Activated CD4-positive, alpha-beta T cell treated with anti-CD3 and anti-CD28 coated beads for 36 hours (primary cell): Measurements from ENCODE around the gene HOXD1. TPM values are rescaled to one million over a fixed set of nuclear protein-coding genes. Genes with fewer than 3 reads are reported as not detected.

Experiments
- ATAC-seq: fragments of 200-7000 bp; cut with Tn5 transposase; one replicate; pipeline ENCODE4 v1.10.0; 2021; ENCODE audit warnings: mild to moderate bottlenecking, moderate library complexity
- CTCF ChIA-PET: fragments of 350-600 bp; sonication (Branson Sonifier 250); formaldehyde crosslinking; loops from one replicate; lab custom pipeline; 2021; ENCODE audit warnings: antibody characterized with exemption; lab: Charles Lee
- POLR2A ChIA-PET: fragments of 350-600 bp; sonication (Branson Sonifier 250); formaldehyde crosslinking; loops from one replicate; lab custom pipeline; 2021; ENCODE audit warnings: antibody characterized with exemption, inconsistent platforms; lab: Charles Lee
- DNase-seq: peaks from one replicate; pipeline ENCODE4 v3.0.0-alpha.2; 2020
- H3K27ac Mint-ChIP-seq: one replicate; pipeline ENCODE4 v1.8.0; 2021; ENCODE audit warnings: mixed read lengths
- H3K27me3 Mint-ChIP-seq: one replicate; pipeline ENCODE4 v1.8.0; 2021; ENCODE audit warnings: mixed read lengths
- H3K36me3 Mint-ChIP-seq: one replicate; pipeline ENCODE4 v1.8.0; 2021; ENCODE audit warnings: low read depth, mixed read lengths
- H3K4me1 Mint-ChIP-seq: one replicate; pipeline ENCODE4 v1.8.0; 2021; ENCODE audit warnings: mixed read lengths
- H3K4me3 Mint-ChIP-seq: one replicate; pipeline ENCODE4 v1.8.0; 2021; ENCODE audit warnings: mild to moderate bottlenecking, moderate library complexity, mixed read lengths
- H3K9me3 Mint-ChIP-seq: one replicate; pipeline ENCODE4 v1.8.0; 2021; ENCODE audit warnings: low read depth, mixed read lengths
- intact Hi-C, 2 experiments: fragments of 100-400 bp; cut with DNase I in 1 of 2; cut with micrococcal nuclease in 1 of 2; formaldehyde crosslinking; loops; one replicate each; pipeline versions ENCODE4 v1.14.2 to v1.15.1; 2022 to 2024; cut with DNase I, micrococcal nuclease
- total RNA-seq, 2 experiments: library from RNA; stranded (reverse); gene quantifications; one replicate each; pipeline ENCODE4 v1.2.3, GENCODE V29; 2021

HOXD1 gene
- total RNA-seq, 2 experiments from 2014 or later, result not detected

GRCh38 chr2:176161825-176162626 is 26.4 kb upstream of the HOXD1 start:
- Mint-ChIP-seq H3K4me1 (peaks cover 19% of the 10 kb centered on the region), H3K4me3 (no peak overlapping the region), H3K27ac (no peak overlapping the region), H3K27me3 (peaks cover 77% of the 10 kb centered on the region), H3K36me3 (no peaks in the 10 kb centered on the region), H3K9me3 (no peaks in the 10 kb centered on the region)
- intact Hi-C loops, result loop anchor here (2.0 to 5.0 kb wide), 3 partner anchors 35 to 75 kb away; partner anchors contain the start of gene HOXD8 (in 2 of the 2)
- CTCF ChIA-PET, result interaction anchor here (0.6 to 2.5 kb wide), 13 partner anchors 12 to 1580 kb away, joined by 3 to 18 read pairs (median 4); partner anchors contain the start of gene HOXD9
- POLR2A ChIA-PET, result no interaction called here
- DNase-seq (no peak), ATAC-seq (no peak)

- H3K4me1 Mint-ChIP-seq, result peaks cover 16% of the 10 kb centered on the region
- no peak overlapping the region for H3K27ac Mint-ChIP-seq
- H3K4me3 Mint-ChIP-seq, result no peak overlapping the region
- H3K27me3 Mint-ChIP-seq, result peaks cover 80% of the 10 kb centered on the region
- DNase-seq (no peak), ATAC-seq (no peak)
- no peaks in the 10 kb centered on the region for H3K36me3 Mint-ChIP-seq
- intact Hi-C loops, result loop anchor here (5.0 kb wide), 2 partner anchors 36 to 51 kb away; partner anchors contain the start of gene HOXD8 (in 2 of the 2)
- no peaks in the 10 kb centered on the region for H3K9me3 Mint-ChIP-seq
- ChIA-PET POLR2A (interaction anchor here (0.5 kb wide), 1 partner anchor 926 kb away, joined by 4 read pairs; no protein-coding TSS in a partner anchor), CTCF (interaction anchor here (1.1 to 2.5 kb wide), 3 partner anchors 18 to 489 kb away, joined by 3 to 18 read pairs (median 5); no protein-coding TSS in a partner anchor)
Observed at GRCh38 chr2:176162911-176163671, 25.4 kb upstream of the HOXD1 start.

- intact Hi-C loops, result loop anchor here (5.0 kb wide), 2 partner anchors 36 to 51 kb away; partner anchors contain the start of gene HOXD8 (in 2 of the 2)
- POLR2A ChIA-PET, result no interaction called here
- H3K27me3 Mint-ChIP-seq, result peaks cover 77% of the 10 kb centered on the region
- H3K27ac Mint-ChIP-seq, result no peak overlapping the region
- ATAC-seq (no peak), DNase-seq (no peak)
- H3K4me1 Mint-ChIP-seq, result peaks cover 12% of the 10 kb centered on the region
- no peaks in the 10 kb centered on the region for H3K9me3 Mint-ChIP-seq
- no peak overlapping the region for H3K4me3 Mint-ChIP-seq
- CTCF ChIA-PET, result interaction anchor here (1.5 kb wide), 1 partner anchor 9 kb away, joined by 4 read pairs; no protein-coding TSS in a partner anchor
- no peaks in the 10 kb centered on the region for H3K36me3 Mint-ChIP-seq
Observed at GRCh38 chr2:176163672-176164056, 24.8 kb upstream of the HOXD1 start.

GRCh38 chr2:176164201-176164600 is 24.3 kb upstream of the HOXD1 start:
- intact Hi-C loops, result loop anchor here (5.0 kb wide), 2 partner anchors 37 to 52 kb away; partner anchors contain the start of gene HOXD8 (in 2 of the 2)
- Mint-ChIP-seq H3K4me3 (no peak overlapping the region), H3K4me1 (peaks cover 12% of the 10 kb centered on the region), H3K27me3 (peaks cover 77% of the 10 kb centered on the region), H3K9me3 (no peaks in the 10 kb centered on the region), H3K27ac (no peak overlapping the region), H3K36me3 (no peaks in the 10 kb centered on the region)
- ChIA-PET CTCF (interaction anchor here (0.9 to 1.5 kb wide), 2 partner anchors 9 to 214 kb away, joined by 3 to 4 read pairs; no protein-coding TSS in a partner anchor), POLR2A (no interaction called here)
- no peak for ATAC-seq
- DNase-seq, result no peak

GRCh38 chr2:176164611-176165369 is 23.7 kb upstream of the HOXD1 start:
- Mint-ChIP-seq H3K4me1 (peaks cover 10% of the 10 kb centered on the region), H3K27ac (no peak overlapping the region), H3K4me3 (no peak overlapping the region), H3K27me3 (peaks cover 79% of the 10 kb centered on the region), H3K9me3 (no peaks in the 10 kb centered on the region), H3K36me3 (no peaks in the 10 kb centered on the region)
- ATAC-seq, result no peak
- DNase-seq, result no peak
- intact Hi-C loops, result loop anchor here (5.0 kb wide), 2 partner anchors 37 to 52 kb away; partner anchors contain the start of gene HOXD8 (in 2 of the 2)
- ChIA-PET CTCF (interaction anchor here (0.7 to 1.5 kb wide), 4 partner anchors 10 to 214 kb away, joined by 3 to 4 read pairs (median 4); no protein-coding TSS in a partner anchor), POLR2A (no interaction called here)

GRCh38 chr2:176165370-176166050 is 23.0 kb upstream of the HOXD1 start:
- H3K4me1 Mint-ChIP-seq, result peaks cover 6% of the 10 kb centered on the region
- CTCF ChIA-PET, result interaction anchor here (0.9 to 1.5 kb wide), 2 partner anchors 10 to 39 kb away, joined by 4 read pairs; no protein-coding TSS in a partner anchor
- intact Hi-C loops, result no loop called here
- H3K27me3 Mint-ChIP-seq, result peaks cover 77% of the 10 kb centered on the region
- H3K36me3 Mint-ChIP-seq, result no peaks in the 10 kb centered on the region
- H3K27ac Mint-ChIP-seq, result no peak overlapping the region
- POLR2A ChIA-PET, result no interaction called here
- DNase-seq (no peak), ATAC-seq (no peak)
- H3K4me3 Mint-ChIP-seq, result no peak overlapping the region
- H3K9me3 Mint-ChIP-seq, result no peaks in the 10 kb centered on the region

GRCh38 chr2:176166272-176166671 is 22.2 kb upstream of the HOXD1 start:
- no peaks in the 10 kb centered on the region for H3K36me3 Mint-ChIP-seq
- ATAC-seq, result no peak
- no peak for DNase-seq
- CTCF ChIA-PET, result interaction anchor here (0.9 kb wide), 1 partner anchor 28 kb away, joined by 3 read pairs; no protein-coding TSS in a partner anchor
- peaks cover 6% of the 10 kb centered on the region for H3K4me1 Mint-ChIP-seq
- intact Hi-C loops, result no loop called here
- H3K4me3 Mint-ChIP-seq, result no peak overlapping the region
- POLR2A ChIA-PET, result no interaction called here
- peaks cover 75% of the 10 kb centered on the region for H3K27me3 Mint-ChIP-seq
- H3K27ac Mint-ChIP-seq, result no peak overlapping the region
- H3K9me3 Mint-ChIP-seq, result no peaks in the 10 kb centered on the region

GRCh38 chr2:176167398-176167797 is 21.1 kb upstream of the HOXD1 start:
- CTCF ChIA-PET, result no interaction called here
- no peak overlapping the region for H3K4me3 Mint-ChIP-seq
- no peaks in the 10 kb centered on the region for H3K36me3 Mint-ChIP-seq
- intact Hi-C loops, result no loop called here
- no peak for ATAC-seq
- POLR2A ChIA-PET, result no interaction called here
- no peaks in the 10 kb centered on the region for H3K9me3 Mint-ChIP-seq
- peaks cover 73% of the 10 kb centered on the region for H3K27me3 Mint-ChIP-seq
- no peak for DNase-seq
- H3K4me1 Mint-ChIP-seq, result peaks cover 9% of the 10 kb centered on the region
- no peak overlapping the region for H3K27ac Mint-ChIP-seq

- H3K4me3 Mint-ChIP-seq, result no peak overlapping the region
- POLR2A ChIA-PET, result no interaction called here
- intact Hi-C loops, result no loop called here
- DNase-seq (no peak), ATAC-seq (no peak)
- peaks cover 17% of the 10 kb centered on the region for H3K4me1 Mint-ChIP-seq
- CTCF ChIA-PET, result interaction anchor here (0.8 kb wide), 1 partner anchor 187 kb away, joined by 3 read pairs; no protein-coding TSS in a partner anchor
- peaks cover 2% of the 10 kb centered on the region for H3K36me3 Mint-ChIP-seq
- no peak overlapping the region for H3K27ac Mint-ChIP-seq
- H3K27me3 Mint-ChIP-seq, result peaks cover 72% of the 10 kb centered on the region
- no peaks in the 10 kb centered on the region for H3K9me3 Mint-ChIP-seq
Observed at GRCh38 chr2:176169181-176169580, 19.3 kb upstream of the HOXD1 start.

- ChIA-PET CTCF (interaction anchor here (0.8 kb wide), 1 partner anchor 188 kb away, joined by 3 read pairs; no protein-coding TSS in a partner anchor), POLR2A (no interaction called here)
- intact Hi-C loops, result loop anchor here in 1 of 2 experiments (5.0 kb wide), 1 partner anchor 32 kb away; no protein-coding TSS in a partner anchor
- H3K27me3 Mint-ChIP-seq, result peaks cover 70% of the 10 kb centered on the region
- peaks cover 17% of the 10 kb centered on the region for H3K4me1 Mint-ChIP-seq
- no peak overlapping the region for H3K4me3 Mint-ChIP-seq
- ATAC-seq, result no peak
- H3K9me3 Mint-ChIP-seq, result no peaks in the 10 kb centered on the region
- no peak overlapping the region for H3K27ac Mint-ChIP-seq
- DNase-seq, result no peak
- peaks cover 2% of the 10 kb centered on the region for H3K36me3 Mint-ChIP-seq
Observed at GRCh38 chr2:176169711-176170110, 18.8 kb upstream of the HOXD1 start.
